HG03354 (cell line): ENCODE data around the gene AGAP3.
"Not testable (repeated sequence)": the region's sequence is repeated elsewhere in the genome, so short reads cannot be mapped to it uniquely, and the experiment has no call there.

Experiments used
- ATAC-seq: cut with Tn5 transposase; IDR thresholded peaks from one replicate; pipeline ENCODE4 v1.9.1; 2021; ENCODE audit warnings: mild to moderate bottlenecking; ENCODE audit not compliant: unreplicated experiment, poor library complexity, severe bottlenecking

AGAP3 gene

GRCh38 chr7:151085691-151086620, at the start of gene AGAP3:
TSS of gene AGAP3 (plus strand) at chr7:151086475. CDS start at chr7:151086742, 267 bp downstream.
- ATAC-seq: peak; percentile 46

DNA sequence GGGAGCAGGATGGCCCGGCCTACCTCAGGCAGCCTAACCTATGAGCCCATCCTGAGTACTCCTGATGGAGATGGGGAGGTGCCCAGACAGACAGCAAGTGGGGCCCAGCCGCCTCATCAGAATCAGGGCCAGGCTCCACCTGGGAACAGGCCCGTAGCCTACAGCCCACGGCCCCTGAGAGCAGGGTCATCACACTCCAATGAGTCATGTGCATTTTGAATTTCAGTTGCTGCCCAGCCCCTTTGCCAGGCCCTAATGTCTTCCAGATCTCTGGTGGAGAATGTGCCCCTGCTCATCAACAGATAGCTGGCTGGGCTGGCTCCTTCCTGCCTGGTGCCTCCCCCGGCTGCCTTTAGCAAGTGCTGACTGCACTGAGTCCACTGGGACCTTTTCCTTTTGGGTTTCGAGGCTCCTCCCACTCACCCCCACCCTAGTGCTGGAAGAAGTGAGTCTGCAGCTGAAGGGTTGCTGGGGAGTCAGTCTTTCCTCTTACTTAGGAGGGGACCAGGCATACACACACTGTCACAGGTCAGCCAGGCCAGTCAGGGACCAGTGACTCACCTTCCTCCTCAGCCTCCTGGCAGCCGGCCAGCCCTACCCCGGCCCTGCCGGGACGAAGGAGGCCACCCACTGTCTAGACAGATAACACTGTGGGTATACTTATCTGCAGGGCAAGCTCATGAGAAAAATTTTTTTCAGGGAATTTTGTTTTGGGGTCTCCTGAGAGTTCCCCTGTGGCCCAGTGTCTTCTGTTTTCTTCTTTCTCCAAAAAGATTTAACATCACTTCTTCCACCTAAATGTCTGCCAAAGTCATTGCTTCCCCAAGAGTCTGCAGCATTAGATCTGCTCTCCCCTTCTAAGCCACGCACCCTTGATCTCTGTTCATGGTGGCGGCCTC, 47.1 kb upstream of the AGAP3 start:
- no peak for ATAC-seq

GRCh38 chr7:151039850-151040548, 46.3 kb upstream of the AGAP3 start:
- ATAC-seq: no peak

GRCh38 chr7:151040616-151041375, 45.5 kb upstream of the AGAP3 start:
- no peak for ATAC-seq

GRCh38 chr7:151043449-151043848, 42.8 kb upstream of the AGAP3 start:
- ATAC-seq: not testable (repeated sequence)

GRCh38 chr7:151043959-151044358, 42.3 kb upstream of the AGAP3 start:
- no peak for ATAC-seq

DNA sequence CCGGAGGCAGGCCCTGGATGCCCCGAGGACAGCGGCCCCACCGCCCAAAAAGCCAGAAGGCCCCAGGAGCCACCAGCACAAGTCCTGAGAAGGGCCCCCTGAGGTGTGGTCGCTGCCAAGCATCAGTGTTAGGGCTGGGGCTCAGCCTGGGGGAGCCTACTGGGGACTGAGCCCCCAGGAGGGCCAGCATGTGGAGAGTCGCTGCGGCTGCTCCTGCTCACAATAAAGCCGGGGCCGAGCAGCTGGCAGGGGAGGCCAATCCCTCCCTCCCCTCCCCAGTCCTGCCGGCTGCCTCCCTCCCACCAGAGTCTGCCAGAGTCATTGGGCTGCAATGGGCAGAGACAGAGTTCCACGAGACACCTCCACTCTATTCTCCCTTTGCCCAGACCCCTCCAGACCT, 41.0 kb upstream of the AGAP3 start:
- ATAC-seq: no peak

DNA sequence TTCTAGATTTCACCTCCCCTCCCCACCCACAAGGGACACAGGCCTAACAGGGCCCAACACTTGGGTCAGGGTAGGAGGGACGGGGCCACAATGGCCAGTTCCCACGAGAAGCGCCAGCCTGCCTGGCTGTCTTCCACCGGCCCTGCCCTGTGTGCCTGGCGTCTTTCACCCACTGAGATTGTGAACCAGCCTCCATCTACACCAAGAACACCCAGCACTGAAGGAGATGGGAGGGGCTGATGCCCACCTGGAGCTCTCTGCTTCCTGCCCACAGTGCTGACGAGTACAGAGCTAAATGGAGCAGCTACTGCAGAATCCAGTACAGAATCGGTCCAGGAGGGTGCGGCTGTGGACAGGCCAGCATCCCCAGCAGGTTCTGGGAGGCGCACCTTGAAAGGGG, 40.3 kb upstream of the AGAP3 start:
- ATAC-seq: no peak

- ATAC-seq: no peak
These were observed 39.4 kb upstream of the AGAP3 start for GRCh38 chr7:151046603-151047573.

DNA sequence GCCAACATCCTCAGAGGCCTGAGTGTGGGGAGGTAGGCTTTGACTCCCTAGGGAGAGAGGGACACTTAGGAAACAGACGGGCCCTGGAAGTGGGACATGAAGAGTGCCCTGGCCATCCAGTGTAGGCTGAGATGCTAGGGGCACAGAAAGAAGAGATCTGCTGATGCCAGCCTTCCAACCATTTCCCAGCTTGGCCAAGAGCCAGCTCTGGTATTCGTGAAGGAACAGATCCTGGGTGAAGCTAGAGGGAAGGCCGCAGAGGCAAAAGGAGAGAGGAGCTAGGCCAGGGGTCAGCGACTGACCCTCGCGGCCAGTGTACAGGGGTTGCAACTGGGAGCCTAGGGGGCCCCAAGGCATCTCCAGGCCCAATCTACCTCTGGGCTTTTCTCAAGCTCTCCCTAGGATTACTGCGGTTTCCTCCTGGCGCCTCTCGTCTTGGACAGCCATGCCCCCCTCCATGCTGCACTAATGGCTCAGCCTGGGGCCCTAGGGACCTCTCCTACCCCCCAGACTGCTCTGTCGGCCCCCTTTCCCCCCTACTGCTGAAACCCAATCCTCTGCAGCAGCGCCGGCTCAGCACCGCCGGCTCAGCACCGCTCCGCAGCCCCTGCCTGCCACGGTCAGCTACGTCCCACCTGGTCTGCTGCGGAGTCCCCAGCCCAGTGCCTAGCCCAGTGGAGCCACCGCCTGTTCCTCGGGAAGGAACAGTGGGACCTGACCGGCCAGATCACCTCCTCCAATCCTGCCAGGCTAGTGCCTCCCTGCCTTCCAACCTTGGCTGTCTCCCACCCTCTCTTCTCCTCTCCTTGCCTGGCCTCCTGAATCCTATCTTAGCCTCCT, 38.1 kb upstream of the AGAP3 start, which contains the start of gene ASIC3:
ASIC3 (plus strand) TSS at position 556 of the 840 bp plus-strand sequence. CDS start 355 bp downstream, outside the sequence.
- no peak for ATAC-seq

- ATAC-seq: no peak
These were observed 37.3 kb upstream of the AGAP3 start for GRCh38 chr7:151048911-151049463.

- ATAC-seq: no peak
These were observed 35.2 kb upstream of the AGAP3 start for GRCh38 chr7:151051108-151051507.

- no peak for ATAC-seq
These were observed 33.2 kb upstream of the AGAP3 start for GRCh38 chr7:151053096-151053495.

- ATAC-seq: no peak
These were observed 32.5 kb upstream of the AGAP3 start for GRCh38 chr7:151053751-151054150.

- no peak for ATAC-seq
These were observed 30.0 kb upstream of the AGAP3 start for GRCh38 chr7:151056283-151056665.

GRCh38 chr7:151056666-151057505, 29.4 kb upstream of the AGAP3 start:
- no peak for ATAC-seq
